GM12878 (cell line): ENCODE data around the gene AGAP1.

Experiments used
- EP300 ChIP-seq, 2 experiments: fragments of 150-350 bp in 1 of 2; IDR thresholded peaks; 2 replicates each; pipeline ENCODE4 v1.6.1; 2011 to 2012; ENCODE audit warnings: low read depth in 2 of 2, low read length in 2 of 2, borderline replicate concordance in 1 of 2, improper control_type of control experiment in 1 of 2, inconsistent platforms in 1 of 2; ENCODE audit not compliant: control insufficient read depth in 1 of 2
- ETV6 ChIP-seq, 2 experiments: fragments of 450-650 bp in 1 of 2; IDR thresholded peaks in 1 of 2; conservative IDR thresholded peaks in 1 of 2; 2 replicates each; pipeline ENCODE4 v1.6.1; 2014; ENCODE audit warnings: antibody characterized with exemption in 1 of 2, borderline replicate concordance in 1 of 2, low read depth in 1 of 2, mild to moderate bottlenecking in 1 of 2, moderate library complexity in 1 of 2
- EZH2 ChIP-seq: IDR thresholded peaks from 2 replicates; pipeline ENCODE4 v1.6.1; 2012; ENCODE audit warnings: low read depth, mild to moderate bottlenecking, control low read depth, inconsistent platforms, low read length, borderline replicate concordance; ENCODE audit not compliant: control insufficient read depth
- POLR2A ChIP-seq: IDR thresholded peaks from 2 replicates; pipeline ENCODE4 v1.6.1; 2011; ENCODE audit warnings: low read depth, mild to moderate bottlenecking, low read length
- PRDM15 ChIP-seq: fragments of 450-650 bp; formaldehyde crosslinking; IDR thresholded peaks from 2 replicates; pipeline ENCODE4 v1.4.0; 2020; ENCODE audit warnings: mild to moderate bottlenecking, moderate library complexity
- SMAD1 ChIP-seq: fragments of 450-650 bp; IDR thresholded peaks from 2 replicates; pipeline ENCODE4 v1.6.1; 2018; ENCODE audit warnings: mild to moderate bottlenecking, low read depth; ENCODE audit not compliant: partially characterized antibody
- TAF1 ChIP-seq: IDR thresholded peaks from 2 replicates; pipeline ENCODE4 v1.6.1; 2011; ENCODE audit warnings: mild to moderate bottlenecking, low read depth, low read length, borderline replicate concordance
- TF ChIP-seq, protein P1 (sequence below), 3 experiments: IDR thresholded peaks in 2 of 3; conservative IDR thresholded peaks in 1 of 3; 2 replicates each; pipeline ENCODE4 v1.5.1; 2011; ENCODE audit warnings: low read depth in 3 of 3, low read length in 3 of 3, mild to moderate bottlenecking in 3 of 3, control low read depth in 2 of 3, moderate library complexity in 2 of 3, inconsistent platforms in 1 of 3, mixed read lengths in 1 of 3; ENCODE audit not compliant: control insufficient read depth in 2 of 3, insufficient read depth in 1 of 3; ENCODE audit errors: extremely low read depth in 1 of 3

GRCh38 chr2:236033462-236033861 lies 539.6 kb downstream of the AGAP1 start:
- TF ChIP-seq, protein P1, sequence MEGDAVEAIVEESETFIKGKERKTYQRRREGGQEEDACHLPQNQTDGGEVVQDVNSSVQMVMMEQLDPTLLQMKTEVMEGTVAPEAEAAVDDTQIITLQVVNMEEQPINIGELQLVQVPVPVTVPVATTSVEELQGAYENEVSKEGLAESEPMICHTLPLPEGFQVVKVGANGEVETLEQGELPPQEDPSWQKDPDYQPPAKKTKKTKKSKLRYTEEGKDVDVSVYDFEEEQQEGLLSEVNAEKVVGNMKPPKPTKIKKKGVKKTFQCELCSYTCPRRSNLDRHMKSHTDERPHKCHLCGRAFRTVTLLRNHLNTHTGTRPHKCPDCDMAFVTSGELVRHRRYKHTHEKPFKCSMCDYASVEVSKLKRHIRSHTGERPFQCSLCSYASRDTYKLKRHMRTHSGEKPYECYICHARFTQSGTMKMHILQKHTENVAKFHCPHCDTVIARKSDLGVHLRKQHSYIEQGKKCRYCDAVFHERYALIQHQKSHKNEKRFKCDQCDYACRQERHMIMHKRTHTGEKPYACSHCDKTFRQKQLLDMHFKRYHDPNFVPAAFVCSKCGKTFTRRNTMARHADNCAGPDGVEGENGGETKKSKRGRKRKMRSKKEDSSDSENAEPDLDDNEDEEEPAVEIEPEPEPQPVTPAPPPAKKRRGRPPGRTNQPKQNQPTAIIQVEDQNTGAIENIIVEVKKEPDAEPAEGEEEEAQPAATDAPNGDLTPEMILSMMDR (IDR thresholded peaks at IDR 0.05 in 2 of 3, conservative IDR thresholded peaks at IDR 0.05 in 1 of 3; ENCODE audit: control insufficient read depth in 2 of 3, extremely low read depth in 1 of 3, insufficient read depth in 1 of 3, low read depth in 3 of 3, low read length in 3 of 3) = no peak
- TF ChIP-seq EP300 (IDR thresholded peaks at IDR 0.05; ENCODE audit: borderline replicate concordance in 1 of 2, control insufficient read depth in 1 of 2, low read depth in 2 of 2, low read length in 2 of 2) (no peak), TAF1 (no peak), POLR2A (no peak), PRDM15 (CRISPR knock-in tag) (no peak), EZH2 (no peak), ETV6 (conservative IDR thresholded peaks at IDR 0.05 in 1 of 2, IDR thresholded peaks at IDR 0.05 in 1 of 2; ENCODE audit: borderline replicate concordance in 1 of 2, low read depth in 1 of 2) (no peak), SMAD1 (no peak)
